ENCODE measurements around the gene PTPN11. TPM values are rescaled to one million over a fixed set of nuclear protein-coding genes. Genes with fewer than 3 reads are reported as not detected.

The PTPN11 gene
- total and polyA plus RNA-seq, 2 experiments from 2014 or later = 87.0 to 94.7 TPM

DNA sequence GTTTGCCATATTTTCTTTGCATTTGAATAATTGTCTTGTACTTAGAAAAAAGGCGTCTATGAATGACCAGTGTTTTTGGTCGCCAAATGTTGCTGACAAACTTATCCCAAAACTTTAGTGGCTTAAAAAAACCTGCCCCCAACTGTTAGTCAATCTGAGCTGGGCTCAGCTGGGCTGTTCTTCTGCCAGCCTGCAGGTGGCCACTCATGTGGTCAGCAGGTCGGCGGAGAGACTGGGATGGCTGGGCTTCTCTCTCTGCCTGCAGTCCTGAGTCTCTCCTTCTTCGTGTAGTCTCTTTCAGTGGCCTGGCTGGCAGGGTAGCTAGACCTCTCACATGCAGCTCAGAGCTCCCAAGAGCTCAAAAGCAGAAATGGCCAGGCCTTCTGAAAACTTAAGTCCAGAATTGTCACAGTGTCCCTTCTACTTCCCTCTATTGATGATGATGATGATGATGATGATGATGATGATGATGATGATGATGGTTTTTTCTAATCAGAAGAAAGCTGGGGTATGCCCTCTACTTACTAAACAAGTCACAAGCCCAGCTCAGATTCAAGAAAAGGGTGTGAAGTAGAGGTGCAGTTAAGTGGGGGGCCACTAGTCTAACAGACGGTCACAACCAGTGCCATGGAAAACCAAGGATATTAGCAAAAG is 87.9 kb downstream of the PTPN11 start:
- H3K27ac ChIP-seq (ENCODE audit: low read depth) = no peak overlapping the region
- H3K4me1 Mint-ChIP-seq = no peaks in the 10 kb centered on the region
- H4K20me1 ChIP-seq (replicated peaks; ENCODE audit: insufficient read depth) = no peaks in the 10 kb centered on the region
- no peaks in the 10 kb centered on the region for H3K4me1 ChIP-seq (ENCODE audit: insufficient read depth)
- H3K27me3 Mint-ChIP-seq (ENCODE audit: insufficient read depth, low read depth, poor library complexity) = peaks cover 2% of the 10 kb centered on the region
- no peak overlapping the region for H2AFZ ChIP-seq
- H3K79me2 ChIP-seq (replicated peaks; ENCODE audit: insufficient read depth) = no peaks in the 10 kb centered on the region
- no peak overlapping the region for H3K4me3 Mint-ChIP-seq
- H3K4me3 ChIP-seq = no peak overlapping the region
- ATAC-seq (no peak), DNase-seq (ENCODE audit: low spot score) (peak; percentile 30)
- peaks cover 12% of the 10 kb centered on the region; the same call in 2 of the 3 replicates for H3K9me3 Mint-ChIP-seq
- peaks cover 59% of the 10 kb centered on the region for H3K36me3 Mint-ChIP-seq (ENCODE audit: low read depth)
- TF ChIP-seq POLR2AphosphoS5 (IDR thresholded peaks at IDR 0.05; ENCODE audit: low read depth) (no peak), JUNB (IDR thresholded peaks at IDR 0.05; ENCODE audit: unreplicated experiment) (no peak), ZNF114 (CRISPR knock-in tag; IDR thresholded peaks at IDR 0.05) (no peak), ZNF331 (CRISPR knock-in tag; IDR thresholded peaks at IDR 0.05; ENCODE audit: low read depth) (peak; percentile 95), EZH2 (IDR thresholded peaks at IDR 0.05; ENCODE audit: low read depth, unreplicated experiment) (no peak), ZNF462 (CRISPR knock-in tag; IDR thresholded peaks at IDR 0.05) (no peak), NANOG (IDR thresholded peaks at IDR 0.05; ENCODE audit: borderline replicate concordance) (no peak), CREB1 (CRISPR knock-in tag; IDR thresholded peaks at IDR 0.05; ENCODE audit: low read depth) (no peak), CTCF (conservative IDR thresholded peaks at IDR 0.05; ENCODE audit: low read depth in 2 of 2) (peak; percentile 32 to 33; a peak in 3 of 4 replicates), EZH2phosphoT487 (IDR thresholded peaks at IDR 0.05; ENCODE audit: unreplicated experiment) (no peak), STAT1 (IDR thresholded peaks at IDR 0.05; ENCODE audit: unreplicated experiment) (no peak)
- TF ChIP-seq, protein P1, sequence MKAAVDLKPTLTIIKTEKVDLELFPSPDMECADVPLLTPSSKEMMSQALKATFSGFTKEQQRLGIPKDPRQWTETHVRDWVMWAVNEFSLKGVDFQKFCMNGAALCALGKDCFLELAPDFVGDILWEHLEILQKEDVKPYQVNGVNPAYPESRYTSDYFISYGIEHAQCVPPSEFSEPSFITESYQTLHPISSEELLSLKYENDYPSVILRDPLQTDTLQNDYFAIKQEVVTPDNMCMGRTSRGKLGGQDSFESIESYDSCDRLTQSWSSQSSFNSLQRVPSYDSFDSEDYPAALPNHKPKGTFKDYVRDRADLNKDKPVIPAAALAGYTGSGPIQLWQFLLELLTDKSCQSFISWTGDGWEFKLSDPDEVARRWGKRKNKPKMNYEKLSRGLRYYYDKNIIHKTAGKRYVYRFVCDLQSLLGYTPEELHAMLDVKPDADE (IDR thresholded peaks at IDR 0.05) = no peak
- TF ChIP-seq, protein P2, sequence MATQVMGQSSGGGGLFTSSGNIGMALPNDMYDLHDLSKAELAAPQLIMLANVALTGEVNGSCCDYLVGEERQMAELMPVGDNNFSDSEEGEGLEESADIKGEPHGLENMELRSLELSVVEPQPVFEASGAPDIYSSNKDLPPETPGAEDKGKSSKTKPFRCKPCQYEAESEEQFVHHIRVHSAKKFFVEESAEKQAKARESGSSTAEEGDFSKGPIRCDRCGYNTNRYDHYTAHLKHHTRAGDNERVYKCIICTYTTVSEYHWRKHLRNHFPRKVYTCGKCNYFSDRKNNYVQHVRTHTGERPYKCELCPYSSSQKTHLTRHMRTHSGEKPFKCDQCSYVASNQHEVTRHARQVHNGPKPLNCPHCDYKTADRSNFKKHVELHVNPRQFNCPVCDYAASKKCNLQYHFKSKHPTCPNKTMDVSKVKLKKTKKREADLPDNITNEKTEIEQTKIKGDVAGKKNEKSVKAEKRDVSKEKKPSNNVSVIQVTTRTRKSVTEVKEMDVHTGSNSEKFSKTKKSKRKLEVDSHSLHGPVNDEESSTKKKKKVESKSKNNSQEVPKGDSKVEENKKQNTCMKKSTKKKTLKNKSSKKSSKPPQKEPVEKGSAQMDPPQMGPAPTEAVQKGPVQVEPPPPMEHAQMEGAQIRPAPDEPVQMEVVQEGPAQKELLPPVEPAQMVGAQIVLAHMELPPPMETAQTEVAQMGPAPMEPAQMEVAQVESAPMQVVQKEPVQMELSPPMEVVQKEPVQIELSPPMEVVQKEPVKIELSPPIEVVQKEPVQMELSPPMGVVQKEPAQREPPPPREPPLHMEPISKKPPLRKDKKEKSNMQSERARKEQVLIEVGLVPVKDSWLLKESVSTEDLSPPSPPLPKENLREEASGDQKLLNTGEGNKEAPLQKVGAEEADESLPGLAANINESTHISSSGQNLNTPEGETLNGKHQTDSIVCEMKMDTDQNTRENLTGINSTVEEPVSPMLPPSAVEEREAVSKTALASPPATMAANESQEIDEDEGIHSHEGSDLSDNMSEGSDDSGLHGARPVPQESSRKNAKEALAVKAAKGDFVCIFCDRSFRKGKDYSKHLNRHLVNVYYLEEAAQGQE (IDR thresholded peaks at IDR 0.05; ENCODE audit: unreplicated experiment) = no peak
- no peaks in the 10 kb centered on the region for H3K27me3 ChIP-seq (ENCODE audit: insufficient read depth)
- no peaks in the 10 kb centered on the region for H3K9me2 ChIP-seq (ENCODE audit: insufficient read depth)
- H3K27ac Mint-ChIP-seq = no peak overlapping the region
- peaks cover 28% of the 10 kb centered on the region for H3K36me3 ChIP-seq (ENCODE audit: insufficient read depth)
- H3K4me2 ChIP-seq = no peak overlapping the region
- H3F3A ChIP-seq (replicated peaks; ENCODE audit: low read depth) = no peaks in the 10 kb centered on the region
